HepG2 (cell line): Measurements from ENCODE around the gene SDC4. TPM values are rescaled to one million over a fixed set of nuclear protein-coding genes. Genes with fewer than 3 reads are reported as not detected.
A peak's percentile ranks its signal among the peaks of the same experiment; 100 is the strongest.

Source experiments
- ATAC-seq: fragments of 200-7000 bp; cut with Tn5 transposase; 3 replicates; pipeline ENCODE4 v1.9.1; 2020; ENCODE audit warnings: mild to moderate bottlenecking, moderate library complexity
- BruUV-seq: library from RNA; stranded (reverse); fragments of 400-500 nt; replicated peaks from 2 replicates; lab custom pipeline; 2021; lab: Mats Ljungman, UMichigan
- CTCF ChIA-PET: fragments of 300-600 bp; formaldehyde crosslinking; extraction: SDS; loops from one replicate; lab custom pipeline; 2021; ENCODE audit warnings: low total read pairs, inconsistent platforms, low intra/inter-chr PET ratio; lab: Yijun Ruan, JAX
- POLR2A ChIA-PET: fragments of 350-600 bp; sonication (Branson Sonifier 250); formaldehyde crosslinking; loops from one replicate; lab custom pipeline; 2020; ENCODE audit warnings: antibody characterized with exemption, inconsistent platforms; lab: Yijun Ruan, JAX
- DNase-seq: peaks from one replicate; pipeline ENCODE4 v3.0.0-alpha.2; 2015; ENCODE audit warnings: low spot score
- FAIRE-seq: peaks from 3 replicates; lab custom pipeline; 2011; peaks lifted over from hg19 to GRCh38; lab: Jason Lieb, UNC
- H2AFZ ChIP-seq: one replicate; pipeline ENCODE4 v1.6.1; 2011; ENCODE audit warnings: low read length, inconsistent platforms
- H3K27ac ChIP-seq: fragments of 300-600 bp; 3 replicates; pipeline ENCODE4 v1.8.0; 2011; ENCODE audit warnings: mixed run types, mild to moderate bottlenecking, mixed read lengths, low read length, inconsistent platforms; ENCODE audit not compliant: insufficient read depth; ENCODE audit errors: extremely low read length
- H3K27me3 ChIP-seq, 2 experiments: fragments of 200-600 bp in 1 of 2; 2 replicates in 1 of 2; 3 replicates in 1 of 2; pipeline versions ENCODE4 v1.6.0 to v1.8.0; 2011; ENCODE audit warnings: low read length in 2 of 2, mild to moderate bottlenecking in 2 of 2, moderate library complexity in 2 of 2, inconsistent platforms in 1 of 2; ENCODE audit not compliant: insufficient read depth in 2 of 2, control insufficient read depth in 1 of 2
- H3K36me3 ChIP-seq, 2 experiments: fragments of 200-600 bp in 1 of 2; replicated peaks in 1 of 2; 2 replicates in 1 of 2; 3 replicates in 1 of 2; pipeline versions ENCODE4 v1.5.1 to v1.8.0; 2011; ENCODE audit warnings: low read length in 2 of 2, inconsistent platforms in 1 of 2; ENCODE audit not compliant: insufficient read depth in 2 of 2, control insufficient read depth in 1 of 2
- H3K4me1 ChIP-seq: 2 replicates; pipeline ENCODE4 v1.5.1; 2012; ENCODE audit warnings: low read length, inconsistent platforms; ENCODE audit not compliant: insufficient read depth
- H3K4me2 ChIP-seq: 2 replicates; pipeline ENCODE4 v1.6.0; 2011; ENCODE audit warnings: low read depth, low read length, inconsistent platforms
- H3K4me3 ChIP-seq, 3 experiments: fragments of 200-600 bp in 1 of 3; sonication (generic), shearing (Covaris generic) in 1 of 3; replicated peaks in 1 of 3; 2 replicates each; pipeline ENCODE4 v1.5.1; 2011 to 2016; ENCODE audit warnings: low read length in 3 of 3, inconsistent platforms in 2 of 3, low read depth in 2 of 3, mild to moderate bottlenecking in 2 of 3, control low read depth in 1 of 3, mixed read lengths in 1 of 3; ENCODE audit not compliant: insufficient read depth in 1 of 3
- H3K79me2 ChIP-seq: one replicate; pipeline ENCODE4 v1.6.1; 2011; ENCODE audit warnings: low read length, inconsistent platforms; ENCODE audit not compliant: insufficient read depth
- H3K9ac ChIP-seq: 2 replicates; pipeline ENCODE4 v1.6.0; 2011; ENCODE audit warnings: mild to moderate bottlenecking, low read depth, low read length, inconsistent platforms; ENCODE audit not compliant: insufficient read depth
- H3K9me3 ChIP-seq: 2 replicates; pipeline ENCODE4 v1.5.1; 2012; ENCODE audit warnings: mild to moderate bottlenecking, low read length
- H4K20me1 ChIP-seq: 2 replicates; pipeline ENCODE4 v1.6.0; 2011; ENCODE audit warnings: inconsistent platforms, mild to moderate bottlenecking, low read length, moderate library complexity; ENCODE audit not compliant: insufficient read depth
- CAMTA2 ChIP-seq: sonication (generic); formaldehyde crosslinking; IDR thresholded peaks from 2 replicates; pipeline ENCODE4 v1.4.0; 2020; ENCODE audit warnings: mild to moderate bottlenecking, missing genetic modification reagents, borderline replicate concordance
- CCDC6 ChIP-seq: sonication (generic); formaldehyde crosslinking; IDR thresholded peaks from 2 replicates; pipeline ENCODE4 v1.8.1; 2022; ENCODE audit warnings: mild to moderate bottlenecking, missing genetic modification reagents, moderate library complexity
- CTCF ChIP-seq: sonication (generic); formaldehyde crosslinking; IDR thresholded peaks from 2 replicates; pipeline ENCODE4 v1.5.0; 2020; ENCODE audit warnings: mild to moderate bottlenecking, missing genetic modification reagents, moderate library complexity
- HNRNPL ChIP-seq: fragments of 200-400 bp; formaldehyde crosslinking; IDR thresholded peaks from 2 replicates; pipeline ENCODE4 v1.6.1; 2017; ENCODE audit warnings: mild to moderate bottlenecking, low read depth, low read length
- HNRNPLL ChIP-seq: fragments of 200-400 bp; formaldehyde crosslinking; IDR thresholded peaks from 2 replicates; pipeline ENCODE4 v1.6.1; 2017; ENCODE audit warnings: mild to moderate bottlenecking, low read depth, low read length; ENCODE audit not compliant: poor library complexity, severe bottlenecking
- KAT7 ChIP-seq: IDR thresholded peaks from 2 replicates; pipeline ENCODE4 v1.6.1; 2018; ENCODE audit warnings: borderline replicate concordance, missing compliant biosample characterization
- MAF1 ChIP-seq: sonication (generic); formaldehyde crosslinking; IDR thresholded peaks from 2 replicates; pipeline ENCODE4 v1.5.0; 2020; ENCODE audit warnings: missing genetic modification reagents, borderline replicate concordance
- NFKBIZ ChIP-seq: IDR thresholded peaks from 2 replicates; pipeline ENCODE4 v1.6.1; 2018; ENCODE audit warnings: missing genetic modification reagents, missing compliant biosample characterization
- NR3C1 ChIP-seq: sonication (generic); formaldehyde crosslinking; IDR thresholded peaks from 2 replicates; pipeline ENCODE4 v1.4.0; 2020; ENCODE audit warnings: missing genetic modification reagents
- PTBP1 ChIP-seq: fragments of 200-400 bp; formaldehyde crosslinking; IDR thresholded peaks from 2 replicates; pipeline ENCODE4 v1.6.1; 2018; ENCODE audit warnings: low read length, low read depth; ENCODE audit not compliant: poor library complexity, severe bottlenecking
- SRSF4 ChIP-seq: fragments of 200-400 bp; formaldehyde crosslinking; IDR thresholded peaks from one replicate; pipeline ENCODE4 v1.6.1; 2018; ENCODE audit warnings: mild to moderate bottlenecking, low read depth, low read length, moderate library complexity; ENCODE audit not compliant: poor library complexity, severe bottlenecking
- ZBTB39 ChIP-seq: sonication (generic); formaldehyde crosslinking; IDR thresholded peaks from 2 replicates; pipeline ENCODE4 v1.5.0; 2020; ENCODE audit warnings: missing genetic modification reagents
- ZEB1 ChIP-seq: IDR thresholded peaks from 2 replicates; pipeline ENCODE4 v1.6.1; 2012; ENCODE audit warnings: mild to moderate bottlenecking, low read depth, inconsistent platforms; ENCODE audit not compliant: insufficient replicate concordance
- ZNF124 ChIP-seq: sonication (generic); formaldehyde crosslinking; IDR thresholded peaks from 2 replicates; pipeline ENCODE4 v1.4.0; 2020; ENCODE audit warnings: missing genetic modification reagents
- ZNF333 ChIP-seq: sonication (generic); formaldehyde crosslinking; IDR thresholded peaks from 2 replicates; pipeline ENCODE4 v1.4.0; 2020; ENCODE audit warnings: mild to moderate bottlenecking, missing genetic modification reagents, borderline replicate concordance
- ZNF768 ChIP-seq: sonication (generic); formaldehyde crosslinking; IDR thresholded peaks from 2 replicates; pipeline ENCODE4 v1.4.0; 2020; ENCODE audit warnings: missing genetic modification reagents
- ZNF891 ChIP-seq: sonication (generic); formaldehyde crosslinking; IDR thresholded peaks from 2 replicates; pipeline ENCODE4 v1.5.0; 2020; ENCODE audit warnings: mild to moderate bottlenecking, missing genetic modification reagents
- WGBS: methylation state at CpG from one replicate; pipeline ENCODE4 v1.1.6; 2017; ENCODE audit warnings: low lambda C conversion rate; 5-methylcytosine and 5-hydroxymethylcytosine counted together
- in situ Hi-C: cut with HindIII; loops from 2 replicates; pipeline ENCODE4 v1.10.0; 2017; ENCODE audit warnings: low pct_unique_long_range_greater_than_20kb; ENCODE audit not compliant: extremely low pct_ligation_motif_present
- intact Hi-C: fragments of 100-400 bp; cut with micrococcal nuclease; formaldehyde crosslinking; loops from one replicate; pipeline ENCODE4 v1.10.0; 2022; ENCODE audit not compliant: unreplicated experiment
- polyA plus RNA-seq, 8 experiments: library from polyadenylated mRNA; depleted of rRNA in 3 of 8; stranded (reverse) in 7 of 8; unstranded in 1 of 8; fragments of >200 nt; fragmentation: Illumina TruSeq in 4 of 8; extraction: Trizol in 4 of 8; gene quantifications; 2 replicates each; pipeline versions ENCODE4 v1.2.1 to v1.2.3, GENCODE V29; 2011 to 2016; ENCODE audit warnings: low read depth in 4 of 8, missing spikeins in 1 of 8, mixed read lengths in 1 of 8; ENCODE audit not compliant: insufficient read depth in 1 of 8
- total RNA-seq, 5 experiments: library from RNA; depleted of rRNA; stranded (reverse); fragments of >200 nt; fragmentation: Illumina TruSeq; extraction: Trizol; gene quantifications; 2 replicates each; pipeline ENCODE4 v1.2.3, GENCODE V29; 2016; ENCODE audit warnings: low read depth in 1 of 5

The SDC4 gene
- total and polyA plus RNA-seq, 2 of the 13 experiments (the other 11 are each of a cell fraction or from before 2014, with no cell fraction given) = 49.0 to 65.1 TPM

- in situ Hi-C loops = no loop called here
- BruUV-seq = no TSS peak
Measured at GRCh38 chr20:45308117-45308778, 40.0 kb downstream of the SDC4 start, which contains the start of gene MATN4. Gene MATN4, minus strand, starts transcription at chr20:45308299. Its CDS starts 2,717 bp downstream, at chr20:45305582.

More at GRCh38 chr20:45308117-45308778, 40.0 kb downstream of the SDC4 start, which contains the start of gene MATN4:
- H3K27me3 ChIP-seq = peaks cover 6 to 53% of the 10 kb centered on the region in 2 experiments; a peak in 4 of 5 replicates
- H2AFZ ChIP-seq = no peak within 1 kb of the TSS
- no peak for FAIRE-seq
- POLR2A ChIA-PET = no interaction called here
- H3K4me1 ChIP-seq = peaks cover 8% of the 10 kb centered on the region
- H3K9me3 ChIP-seq = no peaks in the 10 kb centered on the region
- H3K4me3 ChIP-seq = no peak within 1 kb of the TSS; a peak in 1 of 6 replicates
- no peak for TF ChIP-seq CCDC6 (CRISPR knock-in tag)
- 0 out of 2 replicates have a peak, but pooled peaks have one; percentile 60 for TF ChIP-seq HNRNPL
- no peak for TF ChIP-seq CAMTA2 (CRISPR knock-in tag)
- TF ChIP-seq NR3C1 (CRISPR knock-in tag) = no peak
- TF ChIP-seq ZNF333 (CRISPR knock-in tag) = no peak
- no peak for TF ChIP-seq ZEB1
- no peak for TF ChIP-seq SRSF4
- TF ChIP-seq ZNF124 = no peak
- TF ChIP-seq HNRNPLL = peak; percentile 31
- no peak for TF ChIP-seq KAT7 (CRISPR knock-in tag)
- TF ChIP-seq ZNF768 (CRISPR knock-in tag) = peak; percentile 72; the same call in 1 of the 2 replicates
- TF ChIP-seq CTCF = 0 out of 2 replicates have a peak, but pooled peaks have one; percentile 16
- TF ChIP-seq ZBTB39 (CRISPR knock-in tag) = no peak
- 0 out of 2 replicates have a peak, but pooled peaks have one; percentile 17 for TF ChIP-seq ZNF891 (CRISPR knock-in tag)
- no peak for TF ChIP-seq PTBP1
- no peak for TF ChIP-seq NFKBIZ (CRISPR knock-in tag)
- no peak for TF ChIP-seq MAF1 (CRISPR knock-in tag)
- intact Hi-C loops = no loop called here
- H3K27ac ChIP-seq = no peak within 1 kb of the TSS
- no peaks in the 10 kb centered on the region for H3K36me3 ChIP-seq
- CTCF ChIA-PET = interaction anchor here (1.2 kb wide), 1 partner anchor 143 kb away, joined by 3 read pairs; no protein-coding TSS in a partner anchor
- H3K9ac ChIP-seq = no peak within 1 kb of the TSS
- no peaks in the 10 kb centered on the region for H4K20me1 ChIP-seq
- H3K79me2 ChIP-seq = no peaks in the 10 kb centered on the region
- 32% methylated on average over 15 of the region's 20 CpGs for WGBS
- H3K4me2 ChIP-seq = no peak within 1 kb of the TSS
- no peak for DNase-seq
- ATAC-seq = peak; percentile 37
